Loucy (cell line): ENCODE data around the gene CELF5.

Source experiments
- EZH2phosphoT487 ChIP-seq: fragments of 200-600 bp; IDR thresholded peaks from 2 replicates; pipeline ENCODE4 v1.6.1; 2018; ENCODE audit warnings: antibody characterized with exemption, mild to moderate bottlenecking, moderate library complexity, borderline replicate concordance
- TF ChIP-seq, protein P1 (sequence below): fragments of 200-600 bp; sonication (generic); conservative IDR thresholded peaks from 2 replicates; pipeline ENCODE4 v1.5.1; 2014; ENCODE audit warnings: mild to moderate bottlenecking, antibody characterized with exemption, low read length

DNA sequence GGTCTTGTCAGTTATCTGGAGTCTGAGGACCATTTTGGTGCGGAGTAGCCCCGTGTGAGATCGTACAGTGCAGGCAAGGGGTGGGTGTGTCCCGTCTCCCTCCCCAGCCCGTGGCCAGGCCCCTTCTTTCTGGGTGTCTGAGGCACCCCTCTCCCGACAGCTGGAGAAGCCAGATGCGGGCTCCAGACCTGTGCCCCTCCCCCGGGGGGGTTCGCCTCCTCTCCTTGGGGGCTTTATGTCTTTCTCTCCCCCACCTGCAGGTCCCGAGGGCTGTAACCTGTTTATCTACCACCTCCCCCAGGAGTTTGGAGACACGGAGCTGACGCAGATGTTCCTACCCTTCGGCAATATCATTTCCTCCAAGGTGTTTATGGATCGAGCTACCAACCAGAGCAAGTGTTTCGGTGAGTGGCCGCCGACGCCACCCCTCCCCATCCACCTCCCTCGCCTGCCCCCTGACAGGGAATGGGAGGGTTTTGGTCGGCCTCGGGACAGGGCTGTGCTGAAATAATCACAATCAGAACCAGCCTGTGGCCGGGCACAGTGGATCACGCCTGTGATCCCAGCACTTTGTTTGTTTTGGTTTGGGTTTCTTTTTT, 65.6 kb downstream of the CELF5 start:
- TF ChIP-seq, protein P1, sequence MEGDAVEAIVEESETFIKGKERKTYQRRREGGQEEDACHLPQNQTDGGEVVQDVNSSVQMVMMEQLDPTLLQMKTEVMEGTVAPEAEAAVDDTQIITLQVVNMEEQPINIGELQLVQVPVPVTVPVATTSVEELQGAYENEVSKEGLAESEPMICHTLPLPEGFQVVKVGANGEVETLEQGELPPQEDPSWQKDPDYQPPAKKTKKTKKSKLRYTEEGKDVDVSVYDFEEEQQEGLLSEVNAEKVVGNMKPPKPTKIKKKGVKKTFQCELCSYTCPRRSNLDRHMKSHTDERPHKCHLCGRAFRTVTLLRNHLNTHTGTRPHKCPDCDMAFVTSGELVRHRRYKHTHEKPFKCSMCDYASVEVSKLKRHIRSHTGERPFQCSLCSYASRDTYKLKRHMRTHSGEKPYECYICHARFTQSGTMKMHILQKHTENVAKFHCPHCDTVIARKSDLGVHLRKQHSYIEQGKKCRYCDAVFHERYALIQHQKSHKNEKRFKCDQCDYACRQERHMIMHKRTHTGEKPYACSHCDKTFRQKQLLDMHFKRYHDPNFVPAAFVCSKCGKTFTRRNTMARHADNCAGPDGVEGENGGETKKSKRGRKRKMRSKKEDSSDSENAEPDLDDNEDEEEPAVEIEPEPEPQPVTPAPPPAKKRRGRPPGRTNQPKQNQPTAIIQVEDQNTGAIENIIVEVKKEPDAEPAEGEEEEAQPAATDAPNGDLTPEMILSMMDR = no peak
- no peak for TF ChIP-seq EZH2phosphoT487
